DMS79 (cell line): ENCODE results near the gene ITGB4.
"Not testable (repeated sequence)": the region's sequence is repeated elsewhere in the genome, so short reads cannot be mapped to it uniquely, and the experiment has no call there.

Experiments
- DNase-seq: peaks from one replicate; lab custom pipeline; 2025; lab: John Stamatoyannopoulos, UW

ITGB4 gene

GRCh38 chr17:75753514-75754377, 32.5 kb downstream of the ITGB4 start:
- no peak for DNase-seq

DNA sequence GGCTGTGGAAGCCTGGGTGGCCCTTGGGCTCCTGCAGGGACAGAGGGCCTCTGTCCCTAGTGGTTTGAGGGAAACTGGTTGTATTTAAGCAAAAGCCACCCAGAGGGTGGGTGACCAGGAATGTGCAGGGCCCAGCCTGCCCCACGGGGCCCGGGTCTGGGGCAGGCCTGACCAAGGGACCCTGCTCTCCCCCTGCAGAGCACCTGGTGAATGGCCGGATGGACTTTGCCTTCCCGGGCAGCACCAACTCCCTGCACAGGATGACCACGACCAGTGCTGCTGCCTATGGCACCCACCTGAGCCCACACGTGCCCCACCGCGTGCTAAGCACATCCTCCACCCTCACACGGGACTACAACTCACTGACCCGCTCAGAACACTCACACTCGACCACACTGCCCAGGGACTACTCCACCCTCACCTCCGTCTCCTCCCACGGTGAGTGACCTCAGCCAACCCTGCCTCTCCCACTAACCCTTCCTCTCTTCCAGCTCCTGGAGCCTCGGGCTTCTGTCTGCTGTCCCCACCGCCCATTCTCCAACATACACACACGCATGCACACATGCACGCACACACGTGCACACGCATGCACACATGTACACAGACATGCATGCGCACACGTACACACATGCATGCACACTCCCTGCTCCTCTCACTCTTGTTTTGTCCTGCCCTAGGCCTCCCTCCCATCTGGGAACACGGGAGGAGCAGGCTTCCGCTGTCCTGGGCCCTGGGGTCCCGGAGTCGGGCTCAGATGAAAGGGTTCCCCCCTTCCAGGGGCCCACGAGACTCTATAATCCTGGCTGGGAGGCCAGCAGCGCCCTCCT, 33.3 kb downstream of the ITGB4 start:
- no peak for DNase-seq

DNA sequence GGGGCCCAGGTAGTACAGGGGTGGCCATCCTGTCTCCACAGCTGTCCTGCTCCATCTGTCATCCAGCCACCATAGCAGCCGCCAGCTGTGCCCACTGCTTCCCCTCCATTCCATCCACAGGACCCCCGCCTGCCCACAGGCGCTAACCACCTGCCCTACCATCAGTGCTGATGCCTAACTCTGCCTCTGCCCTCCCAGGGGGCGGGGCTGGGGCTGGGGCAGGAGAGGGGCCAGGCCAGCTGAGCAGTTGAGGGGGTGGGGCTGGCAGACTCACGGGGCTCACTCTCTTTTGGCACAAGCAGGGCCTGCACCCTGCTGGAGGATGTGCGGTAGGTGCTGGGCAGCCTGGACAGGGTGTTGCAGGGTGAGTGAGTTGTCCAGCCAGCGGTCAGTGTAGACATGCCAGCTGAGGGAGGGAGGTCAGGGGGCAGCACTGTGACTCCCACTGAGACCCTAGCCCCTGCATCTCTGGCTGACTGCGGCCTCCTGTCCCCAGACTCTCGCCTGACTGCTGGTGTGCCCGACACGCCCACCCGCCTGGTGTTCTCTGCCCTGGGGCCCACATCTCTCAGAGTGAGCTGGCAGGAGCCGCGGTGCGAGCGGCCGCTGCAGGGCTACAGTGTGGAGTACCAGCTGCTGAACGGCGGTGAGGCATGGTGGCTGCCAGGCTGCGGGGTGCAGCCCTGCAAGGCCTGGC, 34.1 kb downstream of the ITGB4 start:
- DNase-seq = no peak

DNA sequence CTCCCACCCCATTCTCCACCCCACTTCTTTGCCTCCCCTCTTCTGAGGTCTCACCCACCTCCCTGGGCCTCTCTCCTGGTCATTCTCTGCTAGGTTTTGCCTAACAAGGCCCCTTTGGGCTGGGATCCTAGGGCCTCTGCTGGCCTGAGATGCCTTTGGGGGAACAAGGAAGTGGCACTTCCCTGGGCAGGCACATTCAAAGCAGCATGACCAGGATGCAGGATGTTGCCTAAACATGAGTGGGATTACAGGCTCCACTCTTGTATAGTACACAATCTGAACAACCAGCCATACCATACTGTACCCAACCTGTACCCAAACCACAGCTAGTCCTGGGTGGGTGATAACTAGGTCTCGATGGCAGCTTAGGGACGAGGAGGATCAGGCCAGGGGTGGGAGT, 34.7 kb downstream of the ITGB4 start:
- DNase-seq = no peak

DNA sequence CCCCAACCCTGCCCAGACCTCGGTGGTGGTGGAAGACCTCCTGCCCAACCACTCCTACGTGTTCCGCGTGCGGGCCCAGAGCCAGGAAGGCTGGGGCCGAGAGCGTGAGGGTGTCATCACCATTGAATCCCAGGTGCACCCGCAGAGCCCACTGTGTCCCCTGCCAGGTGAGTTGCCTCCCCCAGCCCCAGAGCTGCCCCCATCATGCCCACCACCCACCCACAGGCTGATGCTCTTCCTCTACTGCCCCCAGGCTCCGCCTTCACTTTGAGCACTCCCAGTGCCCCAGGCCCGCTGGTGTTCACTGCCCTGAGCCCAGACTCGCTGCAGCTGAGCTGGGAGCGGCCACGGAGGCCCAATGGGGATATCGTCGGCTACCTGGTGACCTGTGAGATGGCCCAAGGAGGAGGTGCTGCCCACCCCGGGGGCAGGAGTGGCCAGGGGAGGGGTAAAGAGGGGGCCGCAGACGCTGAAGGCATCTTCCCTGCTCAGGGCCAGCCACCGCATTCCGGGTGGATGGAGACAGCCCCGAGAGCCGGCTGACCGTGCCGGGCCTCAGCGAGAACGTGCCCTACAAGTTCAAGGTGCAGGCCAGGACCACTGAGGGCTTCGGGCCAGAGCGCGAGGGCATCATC, 35.3 kb downstream of the ITGB4 start:
- DNase-seq = no peak

GRCh38 chr17:75757086-75757681, 35.9 kb downstream of the ITGB4 start:
- no peak for DNase-seq

GRCh38 chr17:75758131-75758905, 37.1 kb downstream of the ITGB4 start:
- DNase-seq = no peak

GRCh38 chr17:75759457-75759856, 38.2 kb downstream of the ITGB4 start:
- DNase-seq = no peak

- not testable (repeated sequence) for DNase-seq
Measured at GRCh38 chr17:75759978-75760640, 38.9 kb downstream of the ITGB4 start.

DNA sequence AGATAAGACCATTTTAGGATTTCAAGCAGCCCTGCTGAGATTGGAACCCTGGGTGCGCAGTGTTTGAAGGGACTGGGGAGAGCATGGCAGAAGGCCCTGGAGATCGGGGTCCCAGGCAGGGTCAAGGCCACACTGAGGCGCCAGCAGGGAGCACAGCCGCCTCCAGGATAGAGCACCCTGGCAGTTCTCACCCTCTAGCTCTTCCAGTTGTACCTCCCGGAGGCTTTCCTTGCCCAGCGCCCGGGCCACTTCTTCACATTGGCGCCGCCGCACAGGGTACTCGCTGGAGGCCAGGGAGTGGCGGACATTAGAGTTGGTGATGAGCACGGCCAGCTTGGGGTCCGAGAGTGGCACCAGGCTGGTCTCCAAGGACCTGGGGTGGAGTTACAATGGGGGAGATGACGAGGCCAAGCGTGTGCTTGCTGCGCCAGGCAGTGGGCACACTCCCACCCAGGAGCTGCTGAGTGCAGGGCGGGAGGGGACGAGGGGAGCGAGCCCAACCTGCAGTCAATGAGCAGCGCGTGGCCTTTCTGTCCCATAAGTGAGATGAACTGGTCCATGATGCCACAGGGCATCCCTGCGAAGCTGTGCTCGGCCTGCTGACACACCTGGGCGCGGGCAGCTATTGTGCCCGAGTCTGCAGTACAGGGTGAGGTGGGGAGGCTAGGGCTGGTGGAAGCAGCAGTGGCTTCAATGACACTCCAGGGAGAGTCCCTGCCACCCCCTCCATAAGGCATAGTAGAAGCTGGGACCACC, 41.4 kb downstream of the ITGB4 start:
- DNase-seq = no peak

- DNase-seq = no peak
Measured at GRCh38 chr17:75763269-75763607, 42.0 kb downstream of the ITGB4 start.

DNA sequence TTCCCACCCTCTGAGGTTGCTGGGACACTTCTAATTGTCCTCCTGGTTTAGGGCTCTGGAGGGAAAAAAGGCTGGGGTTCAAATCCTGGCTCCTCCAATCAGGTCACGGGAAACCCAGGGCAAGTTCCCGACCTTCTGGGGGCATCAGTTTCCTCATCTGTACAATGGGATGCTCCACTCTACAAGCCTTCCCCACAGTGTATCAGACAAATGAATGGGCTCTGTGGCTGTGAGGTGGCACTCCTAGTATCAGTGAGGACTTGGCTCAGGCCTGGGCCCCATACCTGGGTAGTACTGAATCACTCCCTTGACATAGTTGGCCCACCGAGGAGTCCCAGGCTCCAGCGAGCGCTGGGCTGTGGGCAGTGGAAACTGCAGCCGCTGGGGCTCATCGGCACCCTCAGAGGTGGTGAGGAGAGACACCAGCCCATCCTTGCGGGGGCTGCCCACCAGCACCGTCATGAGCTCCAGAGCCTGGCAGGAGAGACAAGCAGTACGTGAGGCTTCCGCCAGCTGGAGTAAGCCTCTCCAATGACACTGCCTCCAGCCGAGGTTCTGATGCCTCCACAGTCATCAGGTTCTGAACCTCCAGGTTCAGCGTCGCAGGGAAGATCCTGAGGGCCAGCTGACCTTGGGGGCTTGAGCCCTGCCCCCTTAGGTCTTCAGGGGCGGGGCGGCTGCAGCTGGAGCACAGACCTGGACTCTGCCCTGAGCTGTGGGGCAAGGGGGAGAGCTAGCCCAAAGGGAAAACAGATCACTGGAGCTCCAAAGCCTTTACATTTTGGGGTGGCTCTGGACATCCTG, 42.6 kb downstream of the ITGB4 start:
- no peak for DNase-seq

DNA sequence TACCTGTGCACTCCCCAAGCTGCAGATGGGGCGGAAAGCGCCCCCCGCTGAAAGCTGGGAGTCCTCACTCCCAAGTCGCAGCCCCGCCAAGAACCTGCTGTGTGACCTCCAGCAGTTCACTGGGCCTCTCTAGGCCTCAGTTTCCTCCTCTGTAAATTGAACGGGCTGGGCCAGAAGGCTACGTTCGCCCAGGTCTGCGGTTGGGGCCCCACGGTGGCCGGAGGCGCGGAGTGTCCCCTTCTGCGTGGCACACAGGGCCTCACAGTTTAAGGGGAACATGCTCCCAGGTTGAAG, 43.1 kb downstream of the ITGB4 start:
- DNase-seq = no peak

DNA sequence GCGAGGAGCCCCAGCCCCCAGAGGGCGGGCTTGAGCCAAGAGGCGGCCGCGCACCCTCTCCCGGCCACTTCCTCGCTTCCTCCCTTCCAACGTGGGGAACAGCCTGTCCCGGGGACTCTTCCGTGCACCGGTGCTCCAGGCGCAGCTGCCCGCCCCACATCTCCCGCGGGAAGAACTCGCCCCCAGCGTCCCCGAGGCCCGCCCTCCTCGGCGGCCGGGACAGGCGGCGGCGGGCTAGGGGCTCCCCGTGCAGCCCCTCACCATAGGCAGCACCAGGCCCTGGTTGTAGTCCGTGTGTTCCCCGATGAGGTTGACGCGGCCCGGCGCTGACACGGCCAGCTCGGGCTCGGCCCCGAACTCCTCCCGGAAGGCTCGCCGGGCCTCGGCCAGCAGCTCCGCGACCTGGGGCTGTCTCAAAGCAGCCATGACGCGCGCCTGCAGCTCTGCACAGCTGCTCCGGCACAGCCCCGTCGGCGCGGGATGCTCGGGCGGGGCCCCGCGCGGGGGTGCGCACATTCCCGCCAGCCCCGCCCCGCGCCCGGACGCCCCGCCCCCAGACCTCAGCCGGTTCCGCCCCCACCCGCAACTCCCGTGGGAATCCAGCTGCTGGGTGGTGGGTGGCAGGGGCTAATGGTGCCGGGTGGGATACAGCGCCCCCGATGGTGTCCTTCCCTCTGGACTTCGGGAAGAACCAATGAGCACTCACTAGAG, 43.6 kb downstream of the ITGB4 start, which contains the start of gene GALK1:
GALK1 (minus strand) TSS at position 482 of the 711 bp plus-strand sequence; CDS start at position 426, 56 bp downstream.
- DNase-seq = no peak

DNA sequence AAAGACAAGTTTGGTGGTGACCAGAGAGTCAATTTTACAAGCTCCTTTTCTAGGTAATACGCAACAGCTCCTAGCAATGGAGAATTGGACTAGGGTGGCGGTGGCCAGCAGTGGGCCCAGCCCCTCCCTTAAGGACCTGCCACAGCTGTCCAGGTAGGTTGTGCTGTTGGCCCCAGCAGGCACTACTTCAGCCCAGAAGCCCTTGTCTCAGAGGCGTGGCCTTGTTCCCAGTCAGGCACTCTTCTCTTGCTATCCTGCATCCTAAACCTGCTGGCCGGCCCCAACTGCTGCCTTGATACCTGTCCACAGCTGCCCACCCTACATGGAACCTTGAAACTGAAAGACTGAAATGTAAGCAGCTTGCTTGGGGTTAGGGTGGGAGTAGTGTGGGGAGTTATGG, 44.7 kb downstream of the ITGB4 start:
- DNase-seq = no peak

GRCh38 chr17:75767881-75768280, 46.6 kb downstream of the ITGB4 start:
- no peak for DNase-seq

- DNase-seq = peak; percentile 68
Measured at GRCh38 chr17:75769536-75769935, 48.3 kb downstream of the ITGB4 start.
